IMR-90 (cell line): ENCODE results near the gene TRAPPC5. TPM values are rescaled to one million over a fixed set of nuclear protein-coding genes. Genes with fewer than 3 reads are reported as not detected.

Experiments
- ATAC-seq: fragments of 200-7000 bp; cut with Tn5 transposase; 2 replicates; pipeline ENCODE4 v1.9.1; 2020; ENCODE audit warnings: low read depth, mild to moderate bottlenecking, moderate library complexity
- BruUV-seq: library from RNA; stranded (reverse); fragments of 400-500 nt; replicated peaks from 2 replicates; lab custom pipeline; 2021; lab: Mats Ljungman, UMichigan
- CTCF ChIA-PET: fragments of 300-600 bp; formaldehyde crosslinking; extraction: SDS; loops from one replicate; lab custom pipeline; 2021; ENCODE audit warnings: antibody characterized with exemption; lab: Yijun Ruan, JAX
- POLR2A ChIA-PET: fragments of 300-600 bp; sonication (Branson Sonifier 250); formaldehyde crosslinking; loops from one replicate; lab custom pipeline; 2022; ENCODE audit warnings: antibody characterized with exemption; ENCODE audit not compliant: unreplicated experiment; lab: Charles Lee
- DNase-seq: peaks from one replicate; pipeline ENCODE4 v3.0.0; 2013
- H2AFZ ChIP-seq: replicated peaks from 2 replicates; pipeline ENCODE3; 2013; ENCODE audit warnings: low read length, mild to moderate bottlenecking; ENCODE audit not compliant: poor library complexity
- H2AK5ac ChIP-seq: 2 replicates; pipeline ENCODE4 v1.6.1; 2013; ENCODE audit warnings: low read depth, low read length, inconsistent platforms
- H2AK9ac ChIP-seq: replicated peaks from 2 replicates; pipeline ENCODE3; 2013; ENCODE audit warnings: mild to moderate bottlenecking, low read depth, low read length, moderate library complexity; ENCODE audit not compliant: poor library complexity
- H2BK120ac ChIP-seq: 2 replicates; pipeline ENCODE4 v1.6.1; 2013; ENCODE audit warnings: low read depth, low read length, inconsistent platforms
- H2BK15ac ChIP-seq: 3 replicates; pipeline ENCODE4 v1.6.1; 2013; ENCODE audit warnings: low read depth, low read length, inconsistent platforms
- H2BK20ac ChIP-seq: 2 replicates; pipeline ENCODE4 v1.6.1; 2013; ENCODE audit warnings: low read depth, mild to moderate bottlenecking, inconsistent platforms, low read length, moderate library complexity
- H2BK5ac ChIP-seq: 2 replicates; pipeline ENCODE4 v1.6.1; 2013; ENCODE audit warnings: mild to moderate bottlenecking, low read depth, low read length, inconsistent platforms; ENCODE audit not compliant: poor library complexity, severe bottlenecking
- H3K14ac ChIP-seq: replicated peaks from 2 replicates; pipeline ENCODE4 v1.6.1; 2013; ENCODE audit warnings: low read depth, low read length, inconsistent platforms
- H3K18ac ChIP-seq: 2 replicates; pipeline ENCODE4 v1.6.1; 2013; ENCODE audit warnings: low read depth, low read length, control low read depth
- H3K23ac ChIP-seq: 2 replicates; pipeline ENCODE4 v1.6.1; 2013; ENCODE audit warnings: low read depth, low read length, inconsistent platforms
- H3K27ac ChIP-seq: 2 replicates; pipeline ENCODE4 v1.5.1; 2013; ENCODE audit warnings: mild to moderate bottlenecking, control low read depth, low read length; ENCODE audit not compliant: insufficient read depth
- H3K27me3 ChIP-seq: 2 replicates; pipeline ENCODE4 v1.6.1; 2013; ENCODE audit warnings: low read length; ENCODE audit not compliant: control insufficient read depth, insufficient read depth
- H3K36me3 ChIP-seq: 2 replicates; pipeline ENCODE4 v1.6.1; 2013; ENCODE audit warnings: low read length, mixed read lengths; ENCODE audit not compliant: control insufficient read depth, insufficient read depth
- H3K4ac ChIP-seq: 2 replicates; pipeline ENCODE4 v1.6.1; 2013; ENCODE audit warnings: low read depth, low read length, inconsistent platforms
- H3K4me1 ChIP-seq: 2 replicates; pipeline ENCODE4 v1.6.1; 2013; ENCODE audit warnings: low read length, mixed read lengths; ENCODE audit not compliant: control insufficient read depth, insufficient read depth
- H3K4me2 ChIP-seq: 2 replicates; pipeline ENCODE4 v1.6.1; 2013; ENCODE audit warnings: low read depth, mild to moderate bottlenecking, control low read depth, low read length, moderate library complexity
- H3K4me3 ChIP-seq: 2 replicates; pipeline ENCODE4 v1.5.1; 2013; ENCODE audit warnings: low read depth, mild to moderate bottlenecking, control low read depth, low read length, moderate library complexity; ENCODE audit not compliant: insufficient read depth
- H3K56ac ChIP-seq: 2 replicates; pipeline ENCODE4 v1.6.1; 2013; ENCODE audit warnings: low read length, inconsistent platforms; ENCODE audit not compliant: insufficient read depth; ENCODE audit errors: extremely low read depth
- H3K79me1 ChIP-seq, 2 experiments: 2 replicates each; pipeline ENCODE4 v1.6.1; 2013; ENCODE audit warnings: low read length in 2 of 2, inconsistent platforms in 1 of 2, low read depth in 1 of 2
- H3K9ac ChIP-seq: 2 replicates; pipeline ENCODE4 v1.6.1; 2013; ENCODE audit warnings: low read depth, low read length, control low read depth
- H3K9me1 ChIP-seq: 2 replicates; pipeline ENCODE4 v1.6.1; 2013; ENCODE audit warnings: low read length, inconsistent platforms; ENCODE audit not compliant: insufficient read depth
- H3K9me3 ChIP-seq: 2 replicates; pipeline ENCODE4 v1.6.1; 2013; ENCODE audit warnings: low read length; ENCODE audit not compliant: control insufficient read depth, insufficient read depth
- H4K20me1 ChIP-seq: 2 replicates; pipeline ENCODE4 v1.6.1; 2013; ENCODE audit warnings: low read length, inconsistent platforms; ENCODE audit not compliant: insufficient read depth
- H4K5ac ChIP-seq: 2 replicates; pipeline ENCODE4 v1.6.1; 2013; ENCODE audit warnings: mild to moderate bottlenecking, low read depth, low read length, control low read depth
- H4K8ac ChIP-seq, 2 experiments: 2 replicates each; pipeline ENCODE4 v1.6.1; 2013; ENCODE audit warnings: low read depth in 2 of 2, low read length in 2 of 2, control low read depth in 1 of 2, inconsistent platforms in 1 of 2
- H4K91ac ChIP-seq: 2 replicates; pipeline ENCODE4 v1.6.1; 2013; ENCODE audit warnings: low read depth, low read length, inconsistent platforms; ENCODE audit not compliant: insufficient read depth
- BHLHE40 ChIP-seq: fragments of 150-350 bp; IDR thresholded peaks from 2 replicates; pipeline ENCODE4 v1.6.1; 2016; ENCODE audit warnings: mild to moderate bottlenecking, low read depth, low read length
- CHD1 ChIP-seq: IDR thresholded peaks from 2 replicates; pipeline ENCODE4 v1.6.1; 2012; ENCODE audit warnings: low read depth, low read length, improper control_type of control experiment
- MAZ ChIP-seq: IDR thresholded peaks from 2 replicates; pipeline ENCODE4 v1.6.1; 2012; ENCODE audit warnings: low read depth, mild to moderate bottlenecking, low read length, improper control_type of control experiment, moderate library complexity, borderline replicate concordance
- WGBS, 2 experiments: methylation state at CpG; one replicate each; pipeline versions ENCODE4 v1.1.5 to v1.1.7; 2013; ENCODE audit warnings: missing lambda C conversion rate in 2 of 2; ENCODE audit not compliant: insufficient read length in 1 of 2; ENCODE audit errors: extremely low coverage in 2 of 2; 5-methylcytosine and 5-hydroxymethylcytosine counted together
- dilution Hi-C: fragments of 300-500 bp; cut with HindIII; formaldehyde crosslinking; loops from one replicate; pipeline ENCODE4 v1.14.3; 2018; ENCODE audit warnings: low sequenced_read_pairs; ENCODE audit not compliant: unreplicated experiment
- in situ Hi-C: fragments of 300-500 bp; cut with MboI; formaldehyde crosslinking; loops from 3 replicates; pipeline ENCODE4 v1.14.3; 2019; ENCODE audit warnings: low sequenced_read_pairs, inconsistent platforms, mixed read lengths
- intact Hi-C: fragments of 100-400 bp; cut with micrococcal nuclease; formaldehyde crosslinking; loops from 2 replicates; pipeline ENCODE4 v1.10.0; 2022
- polyA plus RNA-seq, 3 experiments: library from polyadenylated mRNA; depleted of rRNA; stranded (reverse); fragments of >200 nt; gene quantifications; 2 replicates each; pipeline ENCODE4 v1.2.3, GENCODE V29; 2012; ENCODE audit warnings: low replicate concordance in 1 of 3
- total RNA-seq: library from RNA; depleted of rRNA; stranded (reverse); fragments of >200 nt; gene quantifications from 2 replicates; pipeline ENCODE4 v1.2.3, GENCODE V29; 2012
- TF ChIP-seq, protein P1 (sequence below): conservative IDR thresholded peaks from 2 replicates; pipeline ENCODE4 v1.5.1; 2012; ENCODE audit warnings: mild to moderate bottlenecking, low read depth, low read length, improper control_type of control experiment

TRAPPC5 gene
- total and polyA plus RNA-seq, 2 of the 4 experiments (the other 2 are of a cell fraction), result 54.7 to 109 TPM

- no peak overlapping the region for H3K27ac ChIP-seq
- H2AK5ac ChIP-seq, result no peak overlapping the region
- H3K23ac ChIP-seq, result no peak overlapping the region
- TF ChIP-seq, protein P1, sequence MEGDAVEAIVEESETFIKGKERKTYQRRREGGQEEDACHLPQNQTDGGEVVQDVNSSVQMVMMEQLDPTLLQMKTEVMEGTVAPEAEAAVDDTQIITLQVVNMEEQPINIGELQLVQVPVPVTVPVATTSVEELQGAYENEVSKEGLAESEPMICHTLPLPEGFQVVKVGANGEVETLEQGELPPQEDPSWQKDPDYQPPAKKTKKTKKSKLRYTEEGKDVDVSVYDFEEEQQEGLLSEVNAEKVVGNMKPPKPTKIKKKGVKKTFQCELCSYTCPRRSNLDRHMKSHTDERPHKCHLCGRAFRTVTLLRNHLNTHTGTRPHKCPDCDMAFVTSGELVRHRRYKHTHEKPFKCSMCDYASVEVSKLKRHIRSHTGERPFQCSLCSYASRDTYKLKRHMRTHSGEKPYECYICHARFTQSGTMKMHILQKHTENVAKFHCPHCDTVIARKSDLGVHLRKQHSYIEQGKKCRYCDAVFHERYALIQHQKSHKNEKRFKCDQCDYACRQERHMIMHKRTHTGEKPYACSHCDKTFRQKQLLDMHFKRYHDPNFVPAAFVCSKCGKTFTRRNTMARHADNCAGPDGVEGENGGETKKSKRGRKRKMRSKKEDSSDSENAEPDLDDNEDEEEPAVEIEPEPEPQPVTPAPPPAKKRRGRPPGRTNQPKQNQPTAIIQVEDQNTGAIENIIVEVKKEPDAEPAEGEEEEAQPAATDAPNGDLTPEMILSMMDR, result no peak
- no peak for TF ChIP-seq CHD1
- no peak for TF ChIP-seq MAZ
- no peak for TF ChIP-seq BHLHE40
- no peak overlapping the region for H3K4me2 ChIP-seq
- H3K36me3 ChIP-seq, result no peaks in the 10 kb centered on the region
- no TSS peak for BruUV-seq
- intact Hi-C loops (no loop called here), dilution Hi-C loops (no loop called here), in situ Hi-C loops (no loop called here)
- H4K20me1 ChIP-seq, result no peaks in the 10 kb centered on the region
- H3K4me3 ChIP-seq, result no peak overlapping the region
- H2BK20ac ChIP-seq, result no peak overlapping the region
- ATAC-seq (no peak), DNase-seq (no peak)
- H3K27me3 ChIP-seq, result peaks cover 10% of the 10 kb centered on the region
- POLR2A ChIA-PET, result no interaction called here
- H4K91ac ChIP-seq, result no peak overlapping the region
- H3K9me3 ChIP-seq, result peaks cover 2% of the 10 kb centered on the region; the same call in 1 of the 2 replicates
- H3K18ac ChIP-seq, result no peak overlapping the region
- no peak overlapping the region for H2BK5ac ChIP-seq
- CTCF ChIA-PET, result no interaction called here
- H3K4me1 ChIP-seq, result no peaks in the 10 kb centered on the region
- WGBS, 2 experiments, result 65% methylated on average over 9 of the region's 13 CpGs; no CpG with 5 or more reads in 1 of the 2 experiments
- no peak overlapping the region for H3K9ac ChIP-seq
- H3K9me1 ChIP-seq, result no peaks in the 10 kb centered on the region
- no peak overlapping the region for H3K4ac ChIP-seq
- H2AFZ ChIP-seq, result no peak overlapping the region
- no peak overlapping the region for H3K56ac ChIP-seq
- no peak overlapping the region for H2BK120ac ChIP-seq
- no peaks in the 10 kb centered on the region for H3K79me1 ChIP-seq
- no peak overlapping the region for H4K8ac ChIP-seq
- H2BK15ac ChIP-seq, result no peak overlapping the region
- no peak overlapping the region for H4K5ac ChIP-seq
- no peak overlapping the region for H3K14ac ChIP-seq
- H2AK9ac ChIP-seq, result no peak overlapping the region
Observed at GRCh38 chr19:7692417-7693088, 11.9 kb downstream of the TRAPPC5 start.
